CD14-positive monocyte (primary cell): Measurements from ENCODE around the gene SNAI3. TPM values are rescaled to one million over a fixed set of nuclear protein-coding genes. Genes with fewer than 3 reads are reported as not detected.

Source experiments
- DNase-seq, 3 donors: peaks; one replicate each; pipeline ENCODE4 v3.0.0-alpha.2; 2011 to 2022
- H2AFZ ChIP-seq: 2 replicates; pipeline ENCODE4 v1.6.0; 2012; ENCODE audit warnings: mild to moderate bottlenecking, low read depth, low read length, inconsistent platforms; ENCODE audit not compliant: insufficient read depth, poor library complexity, severe bottlenecking
- H3K27ac ChIP-seq, 2 donors: 1 replicate in 1 of 2; 2 replicates in 1 of 2; pipeline ENCODE4 v1.5.1; 2012 to 2013; ENCODE audit warnings: low read length in 2 of 2, control low read depth in 1 of 2, inconsistent platforms in 1 of 2, low read depth in 1 of 2, mild to moderate bottlenecking in 1 of 2
- H3K27me3 ChIP-seq, 2 donors: one replicate each; pipeline versions ENCODE4 v1.6.0 to v1.6.1; 2011 to 2013; ENCODE audit warnings: low read length in 2 of 2; ENCODE audit not compliant: control insufficient read depth in 2 of 2, insufficient read depth in 2 of 2
- H3K36me3 ChIP-seq, 2 donors: replicated peaks in 1 of 2; 1 replicate in 1 of 2; 2 replicates in 1 of 2; pipeline versions ENCODE4 v1.5.1 to v1.6.1; 2012 to 2013; ENCODE audit warnings: low read length in 2 of 2, control low read depth in 1 of 2, inconsistent platforms in 1 of 2, mild to moderate bottlenecking in 1 of 2; ENCODE audit not compliant: insufficient read depth in 2 of 2, control insufficient read depth in 1 of 2
- H3K4me1 ChIP-seq, 2 donors: 1 replicate in 1 of 2; 2 replicates in 1 of 2; pipeline versions ENCODE4 v1.5.1 to v1.6.1; 2012 to 2013; ENCODE audit warnings: low read length in 2 of 2, control low read depth in 1 of 2, inconsistent platforms in 1 of 2, mild to moderate bottlenecking in 1 of 2, moderate library complexity in 1 of 2; ENCODE audit not compliant: insufficient read depth in 2 of 2, control insufficient read depth in 1 of 2
- H3K4me2 ChIP-seq: replicated peaks from 2 replicates; pipeline ENCODE3; 2012; ENCODE audit warnings: low read length, moderate library complexity, mild to moderate bottlenecking; ENCODE audit not compliant: poor library complexity, severe bottlenecking; ENCODE audit errors: extremely low read depth
- H3K4me3 ChIP-seq, 3 experiments: fragments of 200-600 bp in 1 of 3; sonication (generic) in 1 of 3; replicated peaks in 1 of 3; 1 replicate in 2 of 3; 2 replicates in 1 of 3; pipeline ENCODE4 v1.5.1; 2011 to 2013; ENCODE audit warnings: low read length in 3 of 3, mild to moderate bottlenecking in 3 of 3, control low read depth in 2 of 3, low read depth in 2 of 3, inconsistent platforms in 1 of 3, moderate library complexity in 1 of 3
- H3K79me2 ChIP-seq: 2 replicates; pipeline ENCODE4 v1.6.0; 2012; ENCODE audit warnings: mild to moderate bottlenecking, control low read depth, inconsistent platforms, low read length, moderate library complexity; ENCODE audit not compliant: insufficient read depth
- H3K9ac ChIP-seq: 2 replicates; pipeline ENCODE4 v1.6.0; 2017; ENCODE audit warnings: low read length, mild to moderate bottlenecking; ENCODE audit not compliant: insufficient read depth, poor library complexity, severe bottlenecking
- H3K9me3 ChIP-seq, 2 donors: replicated peaks in 1 of 2; 1 replicate in 1 of 2; 2 replicates in 1 of 2; pipeline versions ENCODE4 v1.5.1 to v1.6.1; 2012 to 2013; ENCODE audit warnings: low read length in 2 of 2, control low read depth in 1 of 2; ENCODE audit not compliant: control insufficient read depth in 1 of 2, insufficient read depth in 1 of 2
- H4K20me1 ChIP-seq: 2 replicates; pipeline ENCODE4 v1.6.0; 2012; ENCODE audit warnings: mild to moderate bottlenecking, low read length, control low read depth, moderate library complexity; ENCODE audit not compliant: insufficient read depth
- H3K27ac Mint-ChIP-seq, 7 donors: one replicate each; pipeline ENCODE4 v1.8.0; 2020; ENCODE audit warnings: mild to moderate bottlenecking in 7 of 7, mixed read lengths in 7 of 7, moderate library complexity in 6 of 7, inconsistent platforms in 2 of 7
- H3K27me3 Mint-ChIP-seq, 3 donors: one replicate each; pipeline ENCODE4 v1.8.0; 2021 to 2022; ENCODE audit warnings: low read depth in 3 of 3, mild to moderate bottlenecking in 3 of 3, mixed read lengths in 3 of 3, moderate library complexity in 3 of 3, inconsistent platforms in 1 of 3
- H3K36me3 Mint-ChIP-seq, 2 donors: one replicate each; pipeline ENCODE4 v1.8.0; 2020; ENCODE audit warnings: mixed read lengths in 2 of 2, inconsistent platforms in 1 of 2, mild to moderate bottlenecking in 1 of 2
- H3K4me1 Mint-ChIP-seq: one replicate; pipeline ENCODE4 v1.8.0; 2020; ENCODE audit warnings: mild to moderate bottlenecking, mixed read lengths
- H3K4me3 Mint-ChIP-seq, 2 donors: one replicate each; pipeline ENCODE4 v1.8.0; 2020; ENCODE audit warnings: mild to moderate bottlenecking in 2 of 2, mixed read lengths in 2 of 2, moderate library complexity in 1 of 2
- H3K9me3 Mint-ChIP-seq, 7 donors: one replicate each; pipeline ENCODE4 v1.8.0; 2020 to 2022; ENCODE audit warnings: mixed read lengths in 7 of 7, mild to moderate bottlenecking in 6 of 7, moderate library complexity in 6 of 7, inconsistent platforms in 2 of 7
- WGBS: methylation state at CpG from one replicate; pipeline ENCODE4 v1.1.5; 2013; ENCODE audit warnings: missing lambda C conversion rate; ENCODE audit not compliant: insufficient coverage; 5-methylcytosine and 5-hydroxymethylcytosine counted together
- intact Hi-C, 2 donors: fragments of 100-400 bp; cut with micrococcal nuclease; formaldehyde crosslinking; loops; one replicate each; pipeline versions ENCODE4 v1.15.0 to v1.15.1; 2023
- polyA plus RNA-seq, 3 donors: library from polyadenylated mRNA; depleted of rRNA in 1 of 3; unstranded in 2 of 3; stranded (reverse) in 1 of 3; fragments of 300-500 nt in 2 of 3; fragments of >200 nt in 1 of 3; fragmentation: Illumina TruSeq in 2 of 3; gene quantifications; 1 replicate in 2 of 3; 2 replicates in 1 of 3; pipeline ENCODE4 v1.2.3, GENCODE V29; 2012 to 2021
- TF ChIP-seq, protein P1 (sequence below): fragments of 200-600 bp; IDR thresholded peaks from one replicate; pipeline ENCODE4 v1.8.0; 2022; ENCODE audit warnings: antibody characterized with exemption, mild to moderate bottlenecking

SNAI3 gene
- polyA plus RNA-seq, 3 donors, result 4.2 to 6.4 (median 5.3) TPM

DNA sequence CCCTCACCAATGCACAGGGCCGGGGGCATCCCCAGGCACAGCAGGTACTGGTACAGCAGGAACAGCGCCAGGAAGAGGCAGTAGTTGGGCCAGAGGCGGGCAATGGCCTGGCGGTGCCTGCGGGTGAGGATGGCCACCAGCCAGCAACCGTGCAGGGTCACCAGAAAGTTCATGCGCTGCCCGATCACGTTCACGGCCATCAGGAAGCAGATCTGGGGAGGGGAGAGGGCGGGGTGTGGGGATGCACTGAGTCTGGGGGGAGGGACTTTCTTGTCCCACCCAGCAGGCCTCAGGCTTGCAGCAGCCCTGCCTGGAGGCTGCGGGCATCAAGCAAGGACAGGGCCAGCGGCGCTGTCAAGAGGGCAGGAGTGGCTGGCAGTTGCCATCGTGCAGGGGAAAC, 45.4 kb upstream of the SNAI3 start:
- Histone ChIP-seq H4K20me1 (peaks cover 82% of the 10 kb centered on the region), H3K27me3 (no peaks in the 10 kb centered on the region), H3K4me3 (no peak overlapping the region), H3K9ac (no peak overlapping the region), H3K27ac (no peak overlapping the region), H3K9me3 (no peaks in the 10 kb centered on the region), H3K4me1 (no peaks in the 10 kb centered on the region), H3K79me2 (peaks cover 21% of the 10 kb centered on the region), H3K36me3 (peaks cover 80 to 87% of the 10 kb centered on the region in 2 donors), H2AFZ (no peak overlapping the region), H3K4me2 (no peak overlapping the region)
- Mint-ChIP-seq H3K27ac (no peak overlapping the region), H3K36me3 (peaks cover 58 to 76% of the 10 kb centered on the region in 2 donors), H3K4me3 (no peak overlapping the region), H3K27me3 (peaks cover 0 to 1% (median 0%) of the 10 kb centered on the region in 3 donors), H3K4me1 (no peaks in the 10 kb centered on the region), H3K9me3 (no peaks in the 10 kb centered on the region)
- TF ChIP-seq, protein P1, sequence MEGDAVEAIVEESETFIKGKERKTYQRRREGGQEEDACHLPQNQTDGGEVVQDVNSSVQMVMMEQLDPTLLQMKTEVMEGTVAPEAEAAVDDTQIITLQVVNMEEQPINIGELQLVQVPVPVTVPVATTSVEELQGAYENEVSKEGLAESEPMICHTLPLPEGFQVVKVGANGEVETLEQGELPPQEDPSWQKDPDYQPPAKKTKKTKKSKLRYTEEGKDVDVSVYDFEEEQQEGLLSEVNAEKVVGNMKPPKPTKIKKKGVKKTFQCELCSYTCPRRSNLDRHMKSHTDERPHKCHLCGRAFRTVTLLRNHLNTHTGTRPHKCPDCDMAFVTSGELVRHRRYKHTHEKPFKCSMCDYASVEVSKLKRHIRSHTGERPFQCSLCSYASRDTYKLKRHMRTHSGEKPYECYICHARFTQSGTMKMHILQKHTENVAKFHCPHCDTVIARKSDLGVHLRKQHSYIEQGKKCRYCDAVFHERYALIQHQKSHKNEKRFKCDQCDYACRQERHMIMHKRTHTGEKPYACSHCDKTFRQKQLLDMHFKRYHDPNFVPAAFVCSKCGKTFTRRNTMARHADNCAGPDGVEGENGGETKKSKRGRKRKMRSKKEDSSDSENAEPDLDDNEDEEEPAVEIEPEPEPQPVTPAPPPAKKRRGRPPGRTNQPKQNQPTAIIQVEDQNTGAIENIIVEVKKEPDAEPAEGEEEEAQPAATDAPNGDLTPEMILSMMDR, result no peak
- WGBS, result 93% methylated on average over 9 of the region's 15 CpGs
- DNase-seq, result no peak
- intact Hi-C loops, result no loop called here

DNA sequence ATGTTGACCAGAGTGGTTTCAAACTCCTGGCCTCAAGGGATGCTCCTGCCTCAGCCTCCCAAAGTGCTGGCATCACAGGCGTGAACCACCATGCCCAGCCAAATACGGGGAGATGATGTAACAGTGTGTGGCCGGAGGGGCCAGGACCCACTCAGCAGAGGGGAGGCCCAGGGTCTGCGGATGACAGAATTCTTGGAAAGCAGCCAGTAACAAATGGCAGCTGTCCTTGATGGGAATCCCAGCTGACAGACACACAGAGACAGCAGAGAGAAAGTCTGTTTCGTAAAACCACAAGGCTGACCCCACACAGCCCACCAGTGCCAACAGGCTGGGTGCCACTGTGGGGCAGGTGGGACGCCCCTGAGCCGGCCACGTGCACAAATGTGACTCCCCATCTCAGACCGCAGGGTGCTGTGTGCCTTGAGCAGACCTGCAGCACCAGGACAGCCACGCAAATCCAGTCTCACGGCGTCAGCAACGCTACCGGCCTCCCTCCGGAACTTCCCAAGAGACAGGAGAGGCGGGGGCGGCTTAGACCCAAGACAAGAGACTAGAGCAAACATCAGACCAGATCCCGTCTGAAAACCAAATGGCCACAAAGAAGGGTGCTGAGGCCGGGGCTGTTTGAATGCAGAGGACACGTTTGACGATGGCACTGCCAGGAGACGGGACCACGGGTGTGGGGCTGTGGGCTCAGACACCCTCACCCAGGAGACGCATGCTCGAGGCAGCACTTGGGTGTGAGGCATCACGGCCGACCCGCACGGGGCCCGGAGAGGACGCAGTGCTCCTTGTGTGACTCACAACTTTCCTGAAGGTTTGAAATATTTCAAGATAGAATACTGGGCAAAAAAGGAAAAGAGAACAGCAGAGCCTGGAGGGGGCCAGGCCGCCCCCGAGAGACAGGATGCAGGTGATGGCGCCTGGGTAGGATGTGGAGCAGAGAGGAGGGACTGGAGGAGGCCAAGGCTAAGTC, 44.6 kb upstream of the SNAI3 start:
- H3K9ac ChIP-seq, result no peak overlapping the region

More for the DNA sequence above, 44.6 kb upstream of the SNAI3 start:
- peaks cover 60 to 80% of the 10 kb centered on the region in 2 donors for H3K36me3 Mint-ChIP-seq
- Histone ChIP-seq H3K4me3 (no peak overlapping the region), H3K79me2 (peaks cover 17% of the 10 kb centered on the region), H4K20me1 (peaks cover 82% of the 10 kb centered on the region), H2AFZ (no peak overlapping the region), H3K27me3 (no peaks in the 10 kb centered on the region), H3K36me3 (peaks cover 82 to 87% of the 10 kb centered on the region in 2 donors), H3K4me1 (no peaks in the 10 kb centered on the region), H3K4me2 (no peak overlapping the region), H3K9me3 (no peaks in the 10 kb centered on the region), H3K27ac (no peak overlapping the region)
- TF ChIP-seq, protein P1, result no peak
- no peaks in the 10 kb centered on the region for H3K9me3 Mint-ChIP-seq
- no peaks in the 10 kb centered on the region for H3K4me1 Mint-ChIP-seq
- 93% methylated on average over 33 of the region's 34 CpGs for WGBS
- H3K27ac Mint-ChIP-seq, result peak overlapping the region in 2 of 7 donors; percentile 9 to 40
- intact Hi-C loops, result no loop called here
- peaks cover 0 to 1% (median 0%) of the 10 kb centered on the region in 3 donors for H3K27me3 Mint-ChIP-seq
- no peak overlapping the region for H3K4me3 Mint-ChIP-seq
- DNase-seq, result no peak
